T follicular helper cell (primary cell): ENCODE results near the gene ANKS1A.

Experiments used
- DNase-seq: peaks from one replicate; pipeline ENCODE4 v3.0.0-alpha.2; 2020; ENCODE audit warnings: low read depth

ANKS1A gene

DNA sequence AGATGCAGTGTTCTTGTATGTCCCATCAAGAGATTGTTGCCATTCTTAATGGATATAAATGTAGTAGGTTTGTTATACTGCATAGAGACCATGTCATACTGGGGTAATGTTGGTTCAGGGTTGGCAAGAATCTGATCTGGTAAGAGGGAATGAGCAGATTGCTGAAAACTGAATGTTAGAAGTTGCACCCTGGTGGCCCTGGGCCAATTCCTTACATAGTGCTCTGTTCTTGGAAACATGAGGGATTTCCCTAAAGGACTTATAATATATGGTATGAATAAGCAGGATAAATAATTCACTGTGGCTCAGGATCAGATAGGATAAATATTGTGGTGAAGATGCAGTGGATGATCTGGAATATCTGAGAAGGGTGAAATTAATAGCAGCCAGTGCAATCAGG lies 70.2 kb downstream of the ANKS1A start:
- no peak for DNase-seq

- no peak for DNase-seq
These were observed 72.0 kb downstream of the ANKS1A start for GRCh38 chr6:34961082-34961481.

- DNase-seq = no peak
These were observed 72.5 kb downstream of the ANKS1A start for GRCh38 chr6:34961574-34961973.

- no peak for DNase-seq
These were observed 75.5 kb downstream of the ANKS1A start for GRCh38 chr6:34964564-34964963.

DNA sequence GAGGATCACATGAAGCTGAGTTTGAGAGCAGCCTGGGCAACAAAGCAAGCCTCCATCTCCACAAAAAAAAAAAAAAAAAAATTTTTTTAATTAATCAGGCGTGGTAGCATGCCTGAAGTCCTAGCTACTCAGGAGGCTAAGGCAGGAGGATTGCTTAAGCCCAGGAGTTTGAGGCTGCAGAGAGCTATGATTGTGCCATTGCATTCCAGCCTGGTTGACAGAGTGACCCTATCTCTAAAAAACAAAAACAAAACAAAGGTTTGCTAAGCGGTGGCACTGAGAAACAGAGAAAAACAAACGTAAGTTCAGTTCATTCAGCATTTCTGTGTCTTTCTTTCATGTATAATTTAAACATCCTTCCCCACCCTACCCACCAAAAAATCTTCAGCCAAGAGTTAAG lies 78.4 kb downstream of the ANKS1A start:
- no peak for DNase-seq

GRCh38 chr6:34969662-34970265 lies 80.7 kb downstream of the ANKS1A start:
- DNase-seq = no peak

- DNase-seq = no peak
These were observed 81.4 kb downstream of the ANKS1A start for GRCh38 chr6:34970488-34970887.

- no peak for DNase-seq
These were observed 81.9 kb downstream of the ANKS1A start for GRCh38 chr6:34970957-34971356.

DNA sequence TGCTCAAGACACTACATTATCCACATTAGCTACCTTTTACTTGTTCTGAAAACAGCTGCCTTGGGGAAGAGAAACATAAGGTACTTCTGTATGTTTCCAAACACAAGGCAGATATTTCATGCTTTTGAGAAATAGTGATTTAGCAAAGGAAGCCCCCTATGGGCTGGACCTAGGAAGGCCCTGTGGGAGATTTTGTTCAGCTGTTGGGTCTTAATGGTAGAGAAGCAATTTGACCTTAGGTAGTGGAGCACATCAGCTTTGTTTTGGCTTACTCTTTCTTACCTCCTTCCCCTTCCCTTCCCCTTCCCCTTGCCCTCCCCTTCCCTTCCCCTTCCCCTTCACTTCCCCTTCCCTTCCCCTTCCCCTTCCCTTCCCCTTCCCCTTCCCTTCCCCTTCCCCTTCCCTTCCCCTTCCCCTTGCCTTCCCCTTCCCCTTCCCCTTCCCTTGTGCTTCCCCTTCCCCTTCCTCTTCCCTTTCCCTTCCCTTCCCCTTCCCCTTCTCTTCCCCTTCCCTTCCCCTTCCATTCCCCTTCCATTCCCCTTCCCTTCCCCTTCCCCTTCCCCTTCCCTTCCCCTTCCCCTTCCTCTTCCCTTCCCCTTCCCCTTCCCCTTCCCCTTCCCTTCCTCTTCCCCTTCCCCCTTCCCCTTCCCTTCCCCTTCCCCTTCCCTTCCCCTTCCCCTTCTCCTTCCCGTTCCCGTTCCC lies 84.6 kb downstream of the ANKS1A start:
- no peak for DNase-seq

DNA sequence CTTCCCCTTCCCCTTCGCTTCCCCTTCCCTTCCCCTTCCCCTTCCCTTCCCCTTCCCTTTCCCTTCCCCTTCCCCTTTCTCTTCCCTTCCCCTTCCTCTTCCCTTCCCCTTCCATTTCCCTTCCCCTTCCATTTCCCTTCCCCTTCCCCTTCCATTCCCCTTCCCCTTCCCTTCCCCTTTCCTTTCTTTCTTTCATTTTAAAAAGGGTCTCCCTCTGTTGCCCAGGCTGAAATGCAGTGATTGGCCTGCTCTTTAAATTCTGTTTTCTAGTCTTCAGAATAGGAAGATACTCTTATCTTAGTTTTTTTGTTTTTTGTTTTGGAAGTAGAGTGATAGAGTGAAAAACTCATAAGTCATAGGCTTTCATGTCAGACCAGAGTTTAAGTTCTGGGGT lies 85.2 kb downstream of the ANKS1A start:
- DNase-seq = no peak

- no peak for DNase-seq
These were observed 87.2 kb downstream of the ANKS1A start for GRCh38 chr6:34976239-34976638.

DNA sequence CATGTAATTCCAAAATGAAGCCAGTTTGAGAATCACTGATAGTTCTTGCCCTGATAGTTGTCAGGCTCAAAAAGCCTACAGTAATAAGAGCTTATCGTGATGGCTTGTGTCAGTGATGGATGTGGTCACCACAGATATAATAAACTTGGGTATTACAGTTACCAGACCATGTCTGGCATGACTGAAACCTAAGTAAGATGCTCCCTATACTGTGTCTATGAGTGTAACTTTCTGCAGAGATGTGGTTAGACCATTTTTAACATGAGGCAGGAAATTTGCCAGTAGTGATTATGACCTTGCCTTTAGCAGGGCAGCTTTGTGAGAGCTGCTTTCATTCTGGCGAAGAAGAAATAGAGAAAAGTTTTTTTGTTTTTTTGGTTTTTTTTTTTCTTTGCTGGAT lies 90.2 kb downstream of the ANKS1A start:
- no peak for DNase-seq

DNA sequence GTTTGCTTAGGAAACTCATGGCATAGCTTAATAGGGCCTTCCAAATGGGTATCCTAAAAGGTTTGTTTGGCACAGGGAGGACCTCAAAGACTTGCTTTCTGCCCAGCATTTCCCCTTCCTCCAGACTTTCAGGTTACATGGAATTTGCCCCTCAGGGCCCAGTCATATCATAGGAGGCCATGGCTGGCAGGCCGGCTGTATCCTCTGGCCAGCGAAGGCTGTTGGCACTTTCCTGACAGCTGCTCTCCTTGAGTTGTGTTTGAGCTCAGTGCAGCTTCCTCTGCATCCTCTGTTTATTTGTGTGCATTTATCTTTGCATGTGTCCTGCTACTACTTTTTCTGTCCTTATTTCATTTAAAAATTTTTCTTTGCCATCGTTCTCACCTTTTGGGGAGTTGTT lies 90.9 kb downstream of the ANKS1A start:
- no peak for DNase-seq

- DNase-seq = no peak
These were observed 92.3 kb downstream of the ANKS1A start for GRCh38 chr6:34981366-34981765.

GRCh38 chr6:34981951-34982350 lies 92.9 kb downstream of the ANKS1A start:
- DNase-seq = no peak

- DNase-seq = no peak
These were observed 93.4 kb downstream of the ANKS1A start for GRCh38 chr6:34982424-34982852.

GRCh38 chr6:34984416-34984815 lies 95.4 kb downstream of the ANKS1A start:
- DNase-seq = no peak

GRCh38 chr6:34985236-34985635 lies 96.2 kb downstream of the ANKS1A start:
- DNase-seq = no peak

DNA sequence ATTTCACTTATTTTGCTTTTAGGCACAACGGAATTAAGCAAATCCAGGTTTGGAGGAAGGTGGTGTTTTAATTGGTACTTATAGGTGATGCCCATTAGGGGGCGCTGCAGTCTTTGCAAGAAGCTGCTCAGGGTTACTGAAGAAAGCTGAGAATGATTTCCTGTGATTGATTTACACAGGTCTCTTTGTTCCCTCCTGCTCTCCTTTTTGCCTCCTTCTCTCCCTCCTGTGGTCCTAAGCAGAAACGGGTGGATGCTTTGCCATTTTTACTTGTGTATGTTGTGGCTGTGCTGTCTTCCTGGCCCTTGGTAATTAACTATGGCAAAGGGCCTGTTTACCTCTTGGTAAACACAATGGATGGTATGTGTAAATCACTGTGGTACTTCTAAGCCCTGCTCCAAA lies 97.8 kb downstream of the ANKS1A start:
- DNase-seq = peak; percentile 38

- DNase-seq = no peak
These were observed 98.5 kb downstream of the ANKS1A start for GRCh38 chr6:34987506-34987905.

DNA sequence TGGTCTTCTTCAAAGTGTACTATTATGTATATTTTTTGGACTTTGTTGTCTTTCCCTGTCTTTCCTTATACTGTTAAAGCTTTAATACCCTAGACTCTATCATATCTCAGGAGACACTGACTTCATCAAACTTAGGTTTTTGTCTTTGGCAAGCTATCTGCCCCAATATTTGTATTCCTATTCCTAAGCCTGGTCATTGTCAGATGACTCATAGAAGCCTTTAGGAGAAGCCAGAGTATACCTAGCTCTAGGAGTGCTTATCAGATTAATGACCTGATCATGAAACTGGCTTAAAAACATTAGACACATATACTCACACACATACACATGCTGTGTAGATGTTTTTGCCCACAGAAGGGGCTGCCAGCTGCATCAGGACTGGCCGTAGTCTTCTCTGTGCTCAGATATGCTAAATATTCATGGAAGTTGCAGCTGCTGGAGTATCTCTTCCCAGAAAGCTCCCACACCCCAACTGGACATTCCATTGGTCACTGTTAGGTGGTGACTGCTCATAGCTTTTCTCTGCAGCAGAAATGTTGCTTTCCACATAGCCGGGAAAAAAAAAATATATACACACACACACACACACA lies 102.0 kb downstream of the ANKS1A start:
- DNase-seq = no peak

DNA sequence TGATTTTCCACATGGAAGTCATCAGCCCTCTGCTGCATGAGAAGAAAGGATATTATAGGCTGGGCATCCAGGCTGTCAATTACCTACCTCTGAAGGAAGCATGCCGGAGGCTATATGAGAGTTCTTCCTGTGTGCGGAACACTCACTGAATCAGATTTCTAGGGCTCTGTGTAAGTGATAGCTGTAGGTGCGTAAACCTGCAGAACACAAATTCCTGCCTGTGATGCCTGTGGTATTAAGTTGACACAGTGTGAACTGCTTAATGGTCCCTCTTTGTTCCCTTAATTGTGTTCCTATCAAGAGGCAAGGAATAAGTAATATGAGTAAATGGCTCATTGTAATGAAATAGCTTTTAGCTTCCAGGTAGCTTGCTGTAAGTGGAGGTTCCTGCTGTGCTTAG lies 103.3 kb downstream of the ANKS1A start:
- DNase-seq = no peak

- no peak for DNase-seq
These were observed 104.2 kb downstream of the ANKS1A start for GRCh38 chr6:34993213-34993612.

DNA sequence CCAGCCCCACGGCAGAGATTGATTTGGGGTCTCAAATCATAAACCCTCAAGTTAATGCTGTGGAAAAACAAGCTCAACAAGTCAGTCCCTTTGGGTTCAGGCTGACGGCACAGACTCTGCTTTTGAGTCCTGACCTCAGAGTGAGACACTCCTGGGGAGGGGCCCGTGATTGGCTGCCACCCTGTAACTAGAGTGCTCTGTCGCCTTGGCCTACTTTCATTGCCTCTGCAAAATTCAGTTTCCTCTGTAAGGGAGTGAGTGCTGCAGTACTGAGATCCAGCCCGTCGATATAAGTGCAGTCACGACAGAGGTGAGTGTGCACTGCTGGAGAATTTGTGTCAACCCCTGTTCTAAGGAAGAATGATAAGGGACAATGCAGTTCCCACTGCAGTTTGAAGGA lies 105.6 kb downstream of the ANKS1A start:
- DNase-seq = no peak
